HEK293 (cell line): ENCODE results near the gene PTPRA.

ENCODE experiments used
- ZNF138 ChIP-seq: fragments of 450-650 bp; formaldehyde crosslinking; IDR thresholded peaks from 2 replicates; pipeline ENCODE4 v1.5.1; 2016; ENCODE audit warnings: missing biosample characterization, missing genetic modification characterization, borderline replicate concordance
- ZNF175 ChIP-seq: fragments of 450-650 bp; formaldehyde crosslinking; IDR thresholded peaks from 2 replicates; pipeline ENCODE4 v1.5.1; 2016; ENCODE audit warnings: missing biosample characterization, missing genetic modification characterization
- TF ChIP-seq, protein P1 (sequence below): fragments of 450-650 bp; formaldehyde crosslinking; IDR thresholded peaks from 2 replicates; pipeline ENCODE4 v1.5.1; 2016; ENCODE audit warnings: missing biosample characterization, missing genetic modification characterization
- TF ChIP-seq, protein P2 (sequence below): fragments of 450-650 bp; formaldehyde crosslinking; IDR thresholded peaks from 2 replicates; pipeline ENCODE4 v1.5.1; 2016; ENCODE audit warnings: missing biosample characterization, missing genetic modification characterization
- TF ChIP-seq, protein P3 (sequence below): fragments of 450-650 bp; formaldehyde crosslinking; IDR thresholded peaks from 2 replicates; pipeline ENCODE4 v1.5.1; 2016; ENCODE audit warnings: missing biosample characterization, missing genetic modification characterization

DNA sequence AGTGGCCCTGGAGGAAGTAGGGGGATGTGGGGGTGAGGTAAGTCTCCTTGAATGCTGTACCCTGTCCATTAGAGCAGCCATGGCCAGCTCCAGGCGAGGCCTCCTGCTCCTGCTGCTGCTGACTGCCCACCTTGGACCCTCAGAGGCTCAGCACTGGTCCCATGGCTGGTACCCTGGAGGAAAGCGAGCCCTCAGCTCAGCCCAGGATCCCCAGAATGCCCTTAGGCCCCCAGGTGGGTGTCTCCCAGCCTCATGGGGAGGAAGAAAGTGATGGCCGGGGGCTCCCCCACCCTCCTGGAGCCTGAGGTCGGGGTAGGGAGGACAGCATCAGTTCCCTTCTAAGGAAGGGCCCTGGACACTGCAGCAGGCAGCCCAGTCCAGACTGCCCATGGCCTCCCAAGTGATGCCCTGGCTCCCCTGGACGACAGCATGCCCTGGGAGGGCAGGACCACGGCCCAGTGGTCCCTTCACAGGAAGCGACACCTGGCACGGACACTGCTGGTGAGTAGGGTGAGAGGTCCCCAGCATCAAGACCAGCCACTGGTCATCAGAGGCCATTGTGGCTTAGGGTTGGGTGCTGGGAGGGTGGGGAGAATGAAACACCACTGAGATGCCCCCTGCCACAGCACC, 171.2 kb downstream of the PTPRA start:
- TF ChIP-seq ZNF175 (tag by site-specific recombination) (no peak), ZNF138 (tag by site-specific recombination) (no peak)
- TF ChIP-seq, protein P1, sequence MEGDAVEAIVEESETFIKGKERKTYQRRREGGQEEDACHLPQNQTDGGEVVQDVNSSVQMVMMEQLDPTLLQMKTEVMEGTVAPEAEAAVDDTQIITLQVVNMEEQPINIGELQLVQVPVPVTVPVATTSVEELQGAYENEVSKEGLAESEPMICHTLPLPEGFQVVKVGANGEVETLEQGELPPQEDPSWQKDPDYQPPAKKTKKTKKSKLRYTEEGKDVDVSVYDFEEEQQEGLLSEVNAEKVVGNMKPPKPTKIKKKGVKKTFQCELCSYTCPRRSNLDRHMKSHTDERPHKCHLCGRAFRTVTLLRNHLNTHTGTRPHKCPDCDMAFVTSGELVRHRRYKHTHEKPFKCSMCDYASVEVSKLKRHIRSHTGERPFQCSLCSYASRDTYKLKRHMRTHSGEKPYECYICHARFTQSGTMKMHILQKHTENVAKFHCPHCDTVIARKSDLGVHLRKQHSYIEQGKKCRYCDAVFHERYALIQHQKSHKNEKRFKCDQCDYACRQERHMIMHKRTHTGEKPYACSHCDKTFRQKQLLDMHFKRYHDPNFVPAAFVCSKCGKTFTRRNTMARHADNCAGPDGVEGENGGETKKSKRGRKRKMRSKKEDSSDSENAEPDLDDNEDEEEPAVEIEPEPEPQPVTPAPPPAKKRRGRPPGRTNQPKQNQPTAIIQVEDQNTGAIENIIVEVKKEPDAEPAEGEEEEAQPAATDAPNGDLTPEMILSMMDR (tag by site-specific recombination) = no peak
- TF ChIP-seq, protein P2, sequence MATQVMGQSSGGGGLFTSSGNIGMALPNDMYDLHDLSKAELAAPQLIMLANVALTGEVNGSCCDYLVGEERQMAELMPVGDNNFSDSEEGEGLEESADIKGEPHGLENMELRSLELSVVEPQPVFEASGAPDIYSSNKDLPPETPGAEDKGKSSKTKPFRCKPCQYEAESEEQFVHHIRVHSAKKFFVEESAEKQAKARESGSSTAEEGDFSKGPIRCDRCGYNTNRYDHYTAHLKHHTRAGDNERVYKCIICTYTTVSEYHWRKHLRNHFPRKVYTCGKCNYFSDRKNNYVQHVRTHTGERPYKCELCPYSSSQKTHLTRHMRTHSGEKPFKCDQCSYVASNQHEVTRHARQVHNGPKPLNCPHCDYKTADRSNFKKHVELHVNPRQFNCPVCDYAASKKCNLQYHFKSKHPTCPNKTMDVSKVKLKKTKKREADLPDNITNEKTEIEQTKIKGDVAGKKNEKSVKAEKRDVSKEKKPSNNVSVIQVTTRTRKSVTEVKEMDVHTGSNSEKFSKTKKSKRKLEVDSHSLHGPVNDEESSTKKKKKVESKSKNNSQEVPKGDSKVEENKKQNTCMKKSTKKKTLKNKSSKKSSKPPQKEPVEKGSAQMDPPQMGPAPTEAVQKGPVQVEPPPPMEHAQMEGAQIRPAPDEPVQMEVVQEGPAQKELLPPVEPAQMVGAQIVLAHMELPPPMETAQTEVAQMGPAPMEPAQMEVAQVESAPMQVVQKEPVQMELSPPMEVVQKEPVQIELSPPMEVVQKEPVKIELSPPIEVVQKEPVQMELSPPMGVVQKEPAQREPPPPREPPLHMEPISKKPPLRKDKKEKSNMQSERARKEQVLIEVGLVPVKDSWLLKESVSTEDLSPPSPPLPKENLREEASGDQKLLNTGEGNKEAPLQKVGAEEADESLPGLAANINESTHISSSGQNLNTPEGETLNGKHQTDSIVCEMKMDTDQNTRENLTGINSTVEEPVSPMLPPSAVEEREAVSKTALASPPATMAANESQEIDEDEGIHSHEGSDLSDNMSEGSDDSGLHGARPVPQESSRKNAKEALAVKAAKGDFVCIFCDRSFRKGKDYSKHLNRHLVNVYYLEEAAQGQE (tag by site-specific recombination) = no peak
- TF ChIP-seq, protein P3, sequence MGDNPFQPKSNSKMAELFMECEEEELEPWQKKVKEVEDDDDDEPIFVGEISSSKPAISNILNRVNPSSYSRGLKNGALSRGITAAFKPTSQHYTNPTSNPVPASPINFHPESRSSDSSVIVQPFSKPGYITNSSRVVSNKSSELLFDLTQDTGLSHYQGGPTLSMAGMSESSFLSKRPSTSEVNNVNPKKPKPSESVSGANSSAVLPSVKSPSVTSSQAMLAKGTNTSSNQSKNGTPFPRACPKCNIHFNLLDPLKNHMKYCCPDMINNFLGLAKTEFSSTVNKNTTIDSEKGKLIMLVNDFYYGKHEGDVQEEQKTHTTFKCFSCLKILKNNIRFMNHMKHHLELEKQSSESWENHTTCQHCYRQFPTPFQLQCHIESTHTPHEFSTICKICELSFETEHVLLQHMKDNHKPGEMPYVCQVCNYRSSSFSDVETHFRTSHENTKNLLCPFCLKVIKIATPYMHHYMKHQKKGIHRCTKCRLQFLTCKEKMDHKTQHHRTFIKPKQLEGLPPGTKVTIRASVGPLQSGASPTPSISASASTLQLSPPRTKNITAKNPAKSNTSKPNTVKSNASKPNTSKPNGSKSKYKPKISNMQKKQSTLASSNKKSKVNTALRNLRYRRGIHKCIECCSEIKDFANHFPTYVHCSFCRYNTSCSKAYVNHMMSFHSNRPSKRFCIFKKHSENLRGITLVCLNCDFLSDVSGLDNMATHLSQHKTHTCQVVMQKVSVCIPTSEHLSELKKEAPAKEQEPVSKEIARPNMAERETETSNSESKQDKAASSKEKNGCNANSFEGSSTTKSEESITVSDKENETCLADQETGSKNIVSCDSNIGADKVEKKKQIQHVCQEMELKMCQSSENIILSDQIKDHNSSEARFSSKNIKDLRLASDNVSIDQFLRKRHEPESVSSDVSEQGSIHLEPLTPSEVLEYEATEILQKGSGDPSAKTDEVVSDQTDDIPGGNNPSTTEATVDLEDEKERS (tag by site-specific recombination) = no peak
